ENCODE measurements around the gene P2RX7.

DNA sequence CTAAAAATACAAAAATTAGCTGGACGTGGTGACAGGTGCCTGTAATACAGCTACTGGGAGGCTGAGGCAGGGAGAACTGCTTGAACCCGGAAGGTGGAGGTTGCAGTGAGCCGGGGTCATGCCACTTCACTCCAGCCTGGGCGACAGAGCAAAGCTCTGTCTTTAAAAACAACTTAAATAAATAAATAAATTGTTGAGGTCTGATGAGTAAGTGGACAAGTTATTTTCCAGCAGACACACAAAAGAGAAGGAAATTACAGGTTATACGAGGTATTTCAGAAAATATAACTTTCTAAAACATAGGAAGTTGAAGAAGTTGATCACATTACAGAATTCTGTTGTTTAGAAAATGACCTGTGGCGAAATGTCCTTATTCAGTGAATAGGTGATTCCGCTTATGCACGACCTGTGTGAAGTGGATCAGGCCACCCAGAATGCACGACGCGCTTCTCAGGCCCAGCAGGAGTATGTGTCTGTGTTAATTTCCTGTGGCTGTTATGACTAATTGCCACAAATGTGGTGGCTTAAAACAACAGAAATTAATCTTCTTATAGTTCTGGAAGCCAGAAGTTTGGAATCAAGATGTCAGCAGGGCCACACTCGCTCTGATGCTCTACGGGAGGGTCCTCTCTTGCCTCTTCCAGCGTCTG lies 38.1 kb downstream of the P2RX7 start:
- TF ChIP-seq, protein P1, sequence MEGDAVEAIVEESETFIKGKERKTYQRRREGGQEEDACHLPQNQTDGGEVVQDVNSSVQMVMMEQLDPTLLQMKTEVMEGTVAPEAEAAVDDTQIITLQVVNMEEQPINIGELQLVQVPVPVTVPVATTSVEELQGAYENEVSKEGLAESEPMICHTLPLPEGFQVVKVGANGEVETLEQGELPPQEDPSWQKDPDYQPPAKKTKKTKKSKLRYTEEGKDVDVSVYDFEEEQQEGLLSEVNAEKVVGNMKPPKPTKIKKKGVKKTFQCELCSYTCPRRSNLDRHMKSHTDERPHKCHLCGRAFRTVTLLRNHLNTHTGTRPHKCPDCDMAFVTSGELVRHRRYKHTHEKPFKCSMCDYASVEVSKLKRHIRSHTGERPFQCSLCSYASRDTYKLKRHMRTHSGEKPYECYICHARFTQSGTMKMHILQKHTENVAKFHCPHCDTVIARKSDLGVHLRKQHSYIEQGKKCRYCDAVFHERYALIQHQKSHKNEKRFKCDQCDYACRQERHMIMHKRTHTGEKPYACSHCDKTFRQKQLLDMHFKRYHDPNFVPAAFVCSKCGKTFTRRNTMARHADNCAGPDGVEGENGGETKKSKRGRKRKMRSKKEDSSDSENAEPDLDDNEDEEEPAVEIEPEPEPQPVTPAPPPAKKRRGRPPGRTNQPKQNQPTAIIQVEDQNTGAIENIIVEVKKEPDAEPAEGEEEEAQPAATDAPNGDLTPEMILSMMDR (IDR thresholded peaks at IDR 0.05) = no peak
- TF ChIP-seq POLR2A (IDR thresholded peaks at IDR 0.05) = no peak
